SU-DHL-6 (cell line): Measurements from ENCODE around the gene USP47.
A peak's percentile ranks its signal among the peaks of the same experiment; 100 is the strongest.

Source experiments
- CTCF ChIP-seq: fragments of 200-600 bp; sonication (generic); IDR thresholded peaks from one replicate; pipeline ENCODE4 v1.5.1; 2017; ENCODE audit warnings: antibody characterized with exemption, mild to moderate bottlenecking, low read length, moderate library complexity; ENCODE audit not compliant: insufficient read depth, poor library complexity, severe bottlenecking
- EZH2phosphoT487 ChIP-seq: fragments of 200-600 bp; sonication (generic), shearing (Covaris generic); conservative IDR thresholded peaks from 2 replicates; pipeline ENCODE4 v1.6.1; 2018; ENCODE audit warnings: mild to moderate bottlenecking, antibody characterized with exemption, low read length, moderate library complexity, mixed read lengths

DNA sequence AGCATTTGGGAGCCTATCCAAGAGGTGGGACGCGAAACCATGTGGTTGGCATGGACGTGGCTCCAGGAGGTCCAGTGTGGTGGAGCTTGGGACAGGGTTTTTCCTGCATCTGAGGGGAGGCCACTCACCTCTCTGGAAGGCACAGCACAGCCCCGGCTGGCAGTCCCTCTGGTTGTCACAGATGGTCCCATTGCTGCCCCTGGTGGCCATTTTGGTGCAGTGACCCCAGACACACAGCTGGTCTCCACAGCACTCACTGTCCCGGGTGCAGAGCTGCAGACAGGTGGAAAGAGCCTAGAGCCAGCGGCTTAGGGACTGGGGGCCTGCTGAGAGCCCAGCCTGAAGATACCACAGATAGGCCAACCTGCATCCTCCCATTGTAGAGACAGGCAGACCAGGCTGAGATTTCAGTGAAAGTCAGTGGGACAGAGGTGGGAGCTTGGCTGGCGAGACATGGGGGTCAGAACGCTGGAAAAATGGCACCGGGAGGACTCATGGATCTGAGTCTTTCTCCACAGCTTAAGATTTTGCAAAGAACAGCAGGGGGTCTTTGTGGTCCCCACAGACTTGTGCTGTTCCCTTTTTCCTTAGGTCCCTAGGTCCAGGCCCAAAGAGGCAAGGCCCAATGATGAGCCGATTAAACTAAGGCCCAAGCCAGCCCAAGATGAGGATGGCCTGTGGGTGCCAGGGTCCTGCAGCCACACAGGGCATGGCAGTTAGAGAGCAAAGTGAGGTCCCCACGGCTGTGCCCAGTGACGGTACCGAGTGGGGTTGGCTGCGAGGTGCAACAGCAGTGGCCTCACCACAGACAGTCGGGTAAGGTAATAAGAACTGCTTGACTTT, 125.3 kb downstream of the USP47 start:
- TF ChIP-seq EZH2phosphoT487 (no peak), CTCF (peak; percentile 82)
